Measurements from ENCODE around the gene DOCK8. TPM values are rescaled to one million over a fixed set of nuclear protein-coding genes. Genes with fewer than 3 reads are reported as not detected.

DOCK8 gene
- total and polyA plus RNA-seq, 10 of the 15 experiments (the other 5 are each of a cell fraction or from before 2014, with no cell fraction given), result 35.4 to 100 (median 44.7) TPM

DNA sequence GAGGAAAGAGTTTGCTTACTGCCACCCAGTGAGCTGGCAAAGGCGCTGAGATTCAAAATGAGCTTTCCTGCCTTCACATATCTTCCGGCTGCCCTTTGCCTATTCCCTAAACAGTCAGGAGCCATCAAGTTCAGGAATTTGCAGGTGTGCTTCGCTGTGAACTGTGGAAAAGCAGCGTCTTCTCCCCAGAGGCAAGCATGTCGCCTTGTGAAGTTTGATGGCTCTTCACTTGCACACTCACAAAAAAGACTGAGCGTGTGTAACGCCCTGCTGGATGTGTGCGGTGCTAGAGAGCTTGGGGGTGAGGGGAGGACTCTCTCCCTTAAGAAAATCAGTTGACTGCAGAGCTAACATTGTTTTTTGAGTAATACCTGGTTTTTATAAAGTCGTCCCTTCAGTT, 288.7 kb downstream of the DOCK8 start:
- Histone ChIP-seq H3K4me3 (no peak overlapping the region), H3K4me2 (ENCODE audit: control insufficient read depth, insufficient read depth) (no peak overlapping the region), H3K9me3 (replicated peaks; ENCODE audit: control insufficient read depth, insufficient read depth, low read length) (no peaks in the 10 kb centered on the region), H3K27ac (ENCODE audit: control insufficient read depth, insufficient read depth) (no peak overlapping the region), H4K20me1 (ENCODE audit: control insufficient read depth, insufficient read depth) (no peaks in the 10 kb centered on the region), H3K27me3 (replicated peaks in 1 of 2; ENCODE audit: control insufficient read depth in 2 of 2, insufficient read depth in 2 of 2, low read length in 1 of 2) (peaks cover 2 to 14% of the 10 kb centered on the region in 2 experiments), H2AFZ (ENCODE audit: control insufficient read depth, low read depth, low read length) (no peak overlapping the region), H3K79me2 (ENCODE audit: control insufficient read depth, insufficient read depth, low read length) (no peaks in the 10 kb centered on the region), H3K9ac (ENCODE audit: control insufficient read depth, insufficient read depth, low read length) (no peak overlapping the region), H3K4me1 (ENCODE audit: control insufficient read depth, insufficient read depth, low read length) (peaks cover 6% of the 10 kb centered on the region), H3K36me3 (ENCODE audit: control insufficient read depth in 2 of 2, insufficient read depth in 2 of 2, low read length in 1 of 2) (no peaks in the 10 kb centered on the region)
- no peak for TF ChIP-seq ZNF207 (IDR thresholded peaks at IDR 0.05; ENCODE audit: borderline replicate concordance)
- no peak for TF ChIP-seq IRF4 (IDR thresholded peaks at IDR 0.05; ENCODE audit: low read depth, low read length)
- no peak for TF ChIP-seq ETV6 (conservative IDR thresholded peaks at IDR 0.05 in 1 of 2, IDR thresholded peaks at IDR 0.05 in 1 of 2; ENCODE audit: borderline replicate concordance in 1 of 2, low read depth in 1 of 2)
- TF ChIP-seq, protein P1, sequence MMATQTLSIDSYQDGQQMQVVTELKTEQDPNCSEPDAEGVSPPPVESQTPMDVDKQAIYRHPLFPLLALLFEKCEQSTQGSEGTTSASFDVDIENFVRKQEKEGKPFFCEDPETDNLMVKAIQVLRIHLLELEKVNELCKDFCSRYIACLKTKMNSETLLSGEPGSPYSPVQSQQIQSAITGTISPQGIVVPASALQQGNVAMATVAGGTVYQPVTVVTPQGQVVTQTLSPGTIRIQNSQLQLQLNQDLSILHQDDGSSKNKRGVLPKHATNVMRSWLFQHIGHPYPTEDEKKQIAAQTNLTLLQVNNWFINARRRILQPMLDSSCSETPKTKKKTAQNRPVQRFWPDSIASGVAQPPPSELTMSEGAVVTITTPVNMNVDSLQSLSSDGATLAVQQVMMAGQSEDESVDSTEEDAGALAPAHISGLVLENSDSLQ (IDR thresholded peaks at IDR 0.05), result no peak
- no peak for TF ChIP-seq TBL1XR1 (IDR thresholded peaks at IDR 0.05; ENCODE audit: low read depth, low read length)
- no peak for TF ChIP-seq MTA3 (IDR thresholded peaks at IDR 0.05; ENCODE audit: borderline replicate concordance, low read length)
- no peak for TF ChIP-seq EED (IDR thresholded peaks at IDR 0.05; ENCODE audit: low read depth)
- TF ChIP-seq, protein P2, sequence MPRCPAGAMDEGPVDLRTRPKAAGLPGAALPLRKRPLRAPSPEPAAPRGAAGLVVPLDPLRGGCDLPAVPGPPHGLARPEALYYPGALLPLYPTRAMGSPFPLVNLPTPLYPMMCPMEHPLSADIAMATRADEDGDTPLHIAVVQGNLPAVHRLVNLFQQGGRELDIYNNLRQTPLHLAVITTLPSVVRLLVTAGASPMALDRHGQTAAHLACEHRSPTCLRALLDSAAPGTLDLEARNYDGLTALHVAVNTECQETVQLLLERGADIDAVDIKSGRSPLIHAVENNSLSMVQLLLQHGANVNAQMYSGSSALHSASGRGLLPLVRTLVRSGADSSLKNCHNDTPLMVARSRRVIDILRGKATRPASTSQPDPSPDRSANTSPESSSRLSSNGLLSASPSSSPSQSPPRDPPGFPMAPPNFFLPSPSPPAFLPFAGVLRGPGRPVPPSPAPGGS (IDR thresholded peaks at IDR 0.05; ENCODE audit: borderline replicate concordance, insufficient read depth, low read depth, low read length, poor library complexity, severe bottlenecking), result no peak
- no peak for TF ChIP-seq HDGF (IDR thresholded peaks at IDR 0.05)
- TF ChIP-seq NR2F1 (conservative IDR thresholded peaks at IDR 0.05), result no peak
- no peak for TF ChIP-seq LARP7 (IDR thresholded peaks at IDR 0.05)
- no peak for TF ChIP-seq POLR2AphosphoS5 (IDR thresholded peaks at IDR 0.05; ENCODE audit: low read length)
- TF ChIP-seq CBX3 (IDR thresholded peaks at IDR 0.05; ENCODE audit: borderline replicate concordance, low read depth), result no peak
- TF ChIP-seq POU2F2 (IDR thresholded peaks at IDR 0.05; ENCODE audit: borderline replicate concordance, low read depth, low read length), result no peak
- TF ChIP-seq EP300 (IDR thresholded peaks at IDR 0.05; ENCODE audit: borderline replicate concordance in 1 of 2, control insufficient read depth in 1 of 2, low read depth in 2 of 2, low read length in 2 of 2), result no peak
- no peak for TF ChIP-seq STAT1 (conservative IDR thresholded peaks at IDR 0.05)
- TF ChIP-seq SREBF1 (IDR thresholded peaks at IDR 0.05; ENCODE audit: low read length), result no peak
- TF ChIP-seq RCOR1 (conservative IDR thresholded peaks at IDR 0.05; ENCODE audit: low read depth, low read length), result no peak
- no peak for TF ChIP-seq KAT2A (conservative IDR thresholded peaks at IDR 0.05; ENCODE audit: control insufficient read depth, low read depth, low read length)
- WGBS (ENCODE audit: insufficient coverage, insufficient replicate concordance, low lambda C conversion rate, missing lambda C conversion rate), result 85% methylated on average over 9 of the region's 9 CpGs
- POLR2A ChIA-PET, result interaction anchor here (1.7 kb wide), 1 partner anchor 33 kb away, joined by 6 read pairs; no protein-coding TSS in a partner anchor
- SMC1A ChIA-PET (ENCODE audit: uncharacterized antibody, unreplicated experiment), result no interaction called here
- CTCF ChIA-PET, result no interaction called here
- BruUV-seq (replicated peaks), result no TSS peak
- DNase-seq (ENCODE audit: low read depth, low spot score) (no peak), ATAC-seq (no peak), FAIRE-seq (no peak)
- in situ Hi-C loops (cut with MboI) (loop anchor here (10.0 kb wide), 1 partner anchor 61 kb away; no protein-coding TSS in a partner anchor), intact Hi-C loops (cut with micrococcal nuclease; ENCODE audit: unreplicated experiment) (no loop called here)
- RAD21 ChIA-PET (ENCODE audit: unreplicated experiment), result no interaction called here

All from GM12878 (cell line).